ENCODE measurements around the gene CCNI2.

GRCh38 chr5:132742626-132743025 is 4.6 kb upstream of the CCNI2 start:
- TF ChIP-seq POLR2AphosphoS5 (IDR thresholded peaks at IDR 0.05; ENCODE audit: low read depth, low read length) (no peak), REST (IDR thresholded peaks at IDR 0.05; ENCODE audit: insufficient read depth in 1 of 2, low read depth in 2 of 2, low read length in 2 of 2) (no peak), TAF1 (IDR thresholded peaks at IDR 0.05; ENCODE audit: borderline replicate concordance, insufficient read depth, low read length) (no peak), SIN3A (IDR thresholded peaks at IDR 0.05; ENCODE audit: borderline replicate concordance, insufficient read depth, low read length) (no peak)
